Hepatocyte (in vitro differentiated cells): ENCODE measurements around the gene AIM2. TPM values are rescaled to one million over a fixed set of nuclear protein-coding genes. Genes with fewer than 3 reads are reported as not detected.

ENCODE experiments used
- DNase-seq: peaks from one replicate; pipeline ENCODE4 v3.0.0-alpha.2; 2016; ENCODE audit warnings: low spot score
- H2AFZ ChIP-seq: fragments of 200-600 bp; sonication (generic); 2 replicates; pipeline ENCODE4 v1.6.0; 2016; ENCODE audit warnings: antibody characterized with exemption, mild to moderate bottlenecking
- H3K27ac ChIP-seq: fragments of 200-600 bp; sonication (generic); 2 replicates; pipeline ENCODE4 v1.5.1; 2016; ENCODE audit warnings: mild to moderate bottlenecking
- H3K27me3 ChIP-seq: fragments of 200-600 bp; sonication (generic); 2 replicates; pipeline ENCODE4 v1.6.1; 2016
- H3K36me3 ChIP-seq: fragments of 200-600 bp; sonication (generic); replicated peaks from 2 replicates; pipeline ENCODE4 v1.5.1; 2016; ENCODE audit warnings: low read depth; ENCODE audit not compliant: insufficient read depth
- H3K4me1 ChIP-seq: fragments of 200-600 bp; sonication (generic); 2 replicates; pipeline ENCODE4 v1.5.1; 2016; ENCODE audit warnings: mild to moderate bottlenecking, moderate library complexity; ENCODE audit not compliant: insufficient read depth
- H3K4me2 ChIP-seq: fragments of 200-600 bp; sonication (generic); 2 replicates; pipeline ENCODE4 v1.6.0; 2016
- H3K4me3 ChIP-seq: fragments of 200-600 bp; sonication (generic); 2 replicates; pipeline ENCODE4 v1.5.1; 2016; ENCODE audit warnings: mild to moderate bottlenecking
- H3K79me2 ChIP-seq: fragments of 200-600 bp; sonication (generic); 2 replicates; pipeline ENCODE4 v1.6.0; 2017; ENCODE audit warnings: mild to moderate bottlenecking
- H3K9me2 ChIP-seq: fragments of 200-600 bp; sonication (generic); replicated peaks from 2 replicates; pipeline ENCODE4 v1.6.0; 2017; ENCODE audit warnings: mild to moderate bottlenecking; ENCODE audit not compliant: insufficient read depth
- H3K9me3 ChIP-seq: fragments of 200-600 bp; sonication (generic); 2 replicates; pipeline ENCODE4 v1.5.1; 2016; ENCODE audit warnings: low read depth, mild to moderate bottlenecking
- H4K20me1 ChIP-seq: fragments of 200-600 bp; sonication (generic); 2 replicates; pipeline ENCODE4 v1.6.0; 2016; ENCODE audit warnings: mild to moderate bottlenecking; ENCODE audit not compliant: insufficient read depth, poor library complexity, severe bottlenecking
- EZH2 ChIP-seq: fragments of 200-600 bp; sonication (generic); IDR thresholded peaks from 2 replicates; pipeline ENCODE4 v1.6.1; 2016; ENCODE audit warnings: antibody characterized with exemption, mild to moderate bottlenecking, borderline replicate concordance
- EZH2phosphoT487 ChIP-seq: fragments of 200-600 bp; sonication (generic); IDR thresholded peaks from one replicate; pipeline ENCODE4 v1.6.1; 2018; ENCODE audit warnings: antibody characterized with exemption, mild to moderate bottlenecking, low read depth, moderate library complexity; ENCODE audit not compliant: unreplicated experiment, severe bottlenecking
- WGBS: methylation state at CpG from one replicate; pipeline ENCODE4 v1.1.6; 2016; ENCODE audit warnings: low lambda C conversion rate; ENCODE audit errors: missing lambda C conversion rate; 5-methylcytosine and 5-hydroxymethylcytosine counted together
- polyA plus RNA-seq: library from polyadenylated mRNA; unstranded; fragments of >200 nt; fragmentation: Nextera tagmentation; extraction: Ambion mirVana; gene quantifications from 2 replicates; pipeline ENCODE4 v1.2.1, GENCODE V29; 2016
- total RNA-seq: library from RNA; depleted of rRNA; stranded (reverse); fragments of >200 nt; gene quantifications from 2 replicates; pipeline ENCODE4 v1.2.3, GENCODE V29; 2014
- TF ChIP-seq, protein P1 (sequence below): fragments of 200-600 bp; sonication (generic); IDR thresholded peaks from 2 replicates; pipeline ENCODE4 v1.5.1; 2016; ENCODE audit warnings: antibody characterized with exemption, mild to moderate bottlenecking; ENCODE audit not compliant: poor library complexity

The AIM2 gene
- total and polyA plus RNA-seq, 2 experiments from 2014 or later, result 0.30 to 1.1 TPM

GRCh38 chr1:159098596-159098995, 22.0 kb upstream of the AIM2 start:
- Histone ChIP-seq H3K4me3 (no peak overlapping the region), H3K4me1 (no peaks in the 10 kb centered on the region), H2AFZ (no peak overlapping the region), H3K36me3 (no peaks in the 10 kb centered on the region), H3K9me3 (no peaks in the 10 kb centered on the region), H3K4me2 (no peak overlapping the region), H3K27ac (no peak overlapping the region), H3K9me2 (no peaks in the 10 kb centered on the region), H4K20me1 (no peaks in the 10 kb centered on the region), H3K79me2 (no peaks in the 10 kb centered on the region), H3K27me3 (no peaks in the 10 kb centered on the region)
- TF ChIP-seq, protein P1, sequence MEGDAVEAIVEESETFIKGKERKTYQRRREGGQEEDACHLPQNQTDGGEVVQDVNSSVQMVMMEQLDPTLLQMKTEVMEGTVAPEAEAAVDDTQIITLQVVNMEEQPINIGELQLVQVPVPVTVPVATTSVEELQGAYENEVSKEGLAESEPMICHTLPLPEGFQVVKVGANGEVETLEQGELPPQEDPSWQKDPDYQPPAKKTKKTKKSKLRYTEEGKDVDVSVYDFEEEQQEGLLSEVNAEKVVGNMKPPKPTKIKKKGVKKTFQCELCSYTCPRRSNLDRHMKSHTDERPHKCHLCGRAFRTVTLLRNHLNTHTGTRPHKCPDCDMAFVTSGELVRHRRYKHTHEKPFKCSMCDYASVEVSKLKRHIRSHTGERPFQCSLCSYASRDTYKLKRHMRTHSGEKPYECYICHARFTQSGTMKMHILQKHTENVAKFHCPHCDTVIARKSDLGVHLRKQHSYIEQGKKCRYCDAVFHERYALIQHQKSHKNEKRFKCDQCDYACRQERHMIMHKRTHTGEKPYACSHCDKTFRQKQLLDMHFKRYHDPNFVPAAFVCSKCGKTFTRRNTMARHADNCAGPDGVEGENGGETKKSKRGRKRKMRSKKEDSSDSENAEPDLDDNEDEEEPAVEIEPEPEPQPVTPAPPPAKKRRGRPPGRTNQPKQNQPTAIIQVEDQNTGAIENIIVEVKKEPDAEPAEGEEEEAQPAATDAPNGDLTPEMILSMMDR, result no peak
- TF ChIP-seq EZH2, result no peak
- no peak for TF ChIP-seq EZH2phosphoT487
- DNase-seq, result no peak
- 85% methylated on average over 3 of the region's 3 CpGs for WGBS

- H4K20me1 ChIP-seq, result no peaks in the 10 kb centered on the region
- no peaks in the 10 kb centered on the region for H3K9me3 ChIP-seq
- no peak overlapping the region for H3K4me3 ChIP-seq
- no peaks in the 10 kb centered on the region for H3K4me1 ChIP-seq
- no peak overlapping the region for H2AFZ ChIP-seq
- H3K79me2 ChIP-seq, result no peaks in the 10 kb centered on the region
- H3K36me3 ChIP-seq, result no peaks in the 10 kb centered on the region
- H3K27me3 ChIP-seq, result no peaks in the 10 kb centered on the region
- TF ChIP-seq EZH2phosphoT487, result no peak
- TF ChIP-seq, protein P1, result no peak
- no peak for TF ChIP-seq EZH2
- no peak overlapping the region for H3K27ac ChIP-seq
- no peak for DNase-seq
- no peaks in the 10 kb centered on the region for H3K9me2 ChIP-seq
- no peak overlapping the region for H3K4me2 ChIP-seq
- 54% methylated on average over 3 of the region's 3 CpGs for WGBS
Observed at GRCh38 chr1:159092036-159092760, 15.6 kb upstream of the AIM2 start.

DNA sequence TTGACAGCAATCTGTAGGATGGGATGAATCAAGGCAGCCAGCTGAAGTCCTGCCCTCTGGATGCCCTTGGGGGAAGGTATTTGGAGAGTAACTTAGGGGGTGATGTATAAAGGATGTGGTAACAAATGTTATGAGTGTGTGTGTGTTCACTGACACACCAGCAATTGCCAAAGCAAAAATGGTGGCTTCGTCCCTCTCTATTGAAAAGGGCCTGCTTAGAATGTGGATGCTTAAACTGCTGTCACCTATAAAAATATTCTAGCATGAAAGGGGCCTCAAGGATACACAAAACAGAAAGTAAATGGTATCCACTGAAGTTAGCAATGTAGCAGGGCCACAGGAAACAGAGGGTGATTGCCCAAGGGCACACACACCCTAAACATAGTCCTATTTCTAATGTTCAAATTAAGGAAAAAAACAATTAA, 15.1 kb upstream of the AIM2 start:
- Histone ChIP-seq H3K9me3 (no peaks in the 10 kb centered on the region), H3K4me2 (no peak overlapping the region), H3K4me3 (no peak overlapping the region), H4K20me1 (no peaks in the 10 kb centered on the region), H3K27ac (no peak overlapping the region), H3K4me1 (no peaks in the 10 kb centered on the region), H3K36me3 (no peaks in the 10 kb centered on the region), H3K9me2 (no peaks in the 10 kb centered on the region), H3K27me3 (no peaks in the 10 kb centered on the region), H3K79me2 (no peaks in the 10 kb centered on the region), H2AFZ (no peak overlapping the region)
- WGBS, result 95% methylated on average over 1 of the region's 1 CpG
- DNase-seq, result no peak
- TF ChIP-seq, protein P1, result no peak

DNA sequence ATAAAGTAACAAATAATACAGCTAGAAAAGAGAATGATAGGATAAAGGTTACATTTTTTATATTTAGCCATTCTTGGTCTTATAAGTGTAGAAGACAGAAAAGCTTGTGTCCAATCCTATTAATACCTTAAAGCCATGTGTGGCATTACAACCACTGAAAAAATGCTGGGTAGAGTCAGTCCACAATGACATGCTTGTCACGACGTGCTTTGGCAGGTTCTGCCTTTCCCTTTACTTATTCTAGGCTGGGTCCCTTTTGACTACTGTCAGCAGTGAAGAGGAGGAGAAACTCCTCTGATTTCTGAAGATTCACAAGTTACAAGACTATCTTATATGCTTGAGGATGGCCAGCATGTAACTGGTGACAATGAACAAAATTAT, 14.6 kb upstream of the AIM2 start:
- H3K4me2 ChIP-seq, result no peak overlapping the region
- WGBS, result 91% methylated on average over 2 of the region's 2 CpGs
- H3K27me3 ChIP-seq, result no peaks in the 10 kb centered on the region
- TF ChIP-seq, protein P1, result no peak
- no peak for TF ChIP-seq EZH2phosphoT487
- no peak for TF ChIP-seq EZH2
- no peak for DNase-seq
- no peaks in the 10 kb centered on the region for H3K79me2 ChIP-seq
- H3K9me2 ChIP-seq, result no peaks in the 10 kb centered on the region
- no peaks in the 10 kb centered on the region for H3K4me1 ChIP-seq
- no peak overlapping the region for H2AFZ ChIP-seq
- H3K27ac ChIP-seq, result no peak overlapping the region
- H3K36me3 ChIP-seq, result no peaks in the 10 kb centered on the region
- no peaks in the 10 kb centered on the region for H3K9me3 ChIP-seq
- no peak overlapping the region for H3K4me3 ChIP-seq
- no peaks in the 10 kb centered on the region for H4K20me1 ChIP-seq
